Mammary epithelial cell (primary cell): ENCODE measurements around the gene TRPV6.

Experiments
- EZH2 ChIP-seq: IDR thresholded peaks from 2 replicates; pipeline ENCODE4 v1.6.1; 2012; ENCODE audit warnings: low read length, inconsistent platforms, borderline replicate concordance
- TF ChIP-seq, protein P1 (sequence below), 2 donors: IDR thresholded peaks in 1 of 2; conservative IDR thresholded peaks in 1 of 2; 2 replicates each; pipeline ENCODE4 v1.5.1; 2011 to 2012; ENCODE audit warnings: inconsistent platforms in 2 of 2, low read length in 2 of 2, mild to moderate bottlenecking in 2 of 2, control low read depth in 1 of 2, low read depth in 1 of 2; ENCODE audit not compliant: insufficient read depth in 1 of 2; ENCODE audit errors: extremely low read depth in 1 of 2

DNA sequence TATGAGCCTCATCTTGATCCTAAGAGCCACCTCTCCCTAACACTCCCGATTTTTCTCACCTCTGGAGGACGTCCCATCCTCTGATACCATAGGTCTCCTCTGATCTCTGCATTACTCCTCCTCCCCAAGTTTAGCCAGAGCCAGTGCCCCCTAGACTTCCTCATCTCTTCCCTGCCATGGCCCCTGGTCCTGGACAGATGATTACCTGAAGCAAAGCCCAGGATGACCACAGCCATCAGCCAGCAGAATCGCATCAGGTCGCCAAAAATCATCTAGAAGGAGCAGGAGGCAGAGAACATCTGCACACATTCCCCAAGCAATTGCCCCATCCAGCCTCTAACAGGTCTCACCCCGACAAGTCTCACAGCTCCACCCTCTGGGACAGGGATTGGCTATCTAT lies 11.7 kb downstream of the TRPV6 start:
- TF ChIP-seq, protein P1, sequence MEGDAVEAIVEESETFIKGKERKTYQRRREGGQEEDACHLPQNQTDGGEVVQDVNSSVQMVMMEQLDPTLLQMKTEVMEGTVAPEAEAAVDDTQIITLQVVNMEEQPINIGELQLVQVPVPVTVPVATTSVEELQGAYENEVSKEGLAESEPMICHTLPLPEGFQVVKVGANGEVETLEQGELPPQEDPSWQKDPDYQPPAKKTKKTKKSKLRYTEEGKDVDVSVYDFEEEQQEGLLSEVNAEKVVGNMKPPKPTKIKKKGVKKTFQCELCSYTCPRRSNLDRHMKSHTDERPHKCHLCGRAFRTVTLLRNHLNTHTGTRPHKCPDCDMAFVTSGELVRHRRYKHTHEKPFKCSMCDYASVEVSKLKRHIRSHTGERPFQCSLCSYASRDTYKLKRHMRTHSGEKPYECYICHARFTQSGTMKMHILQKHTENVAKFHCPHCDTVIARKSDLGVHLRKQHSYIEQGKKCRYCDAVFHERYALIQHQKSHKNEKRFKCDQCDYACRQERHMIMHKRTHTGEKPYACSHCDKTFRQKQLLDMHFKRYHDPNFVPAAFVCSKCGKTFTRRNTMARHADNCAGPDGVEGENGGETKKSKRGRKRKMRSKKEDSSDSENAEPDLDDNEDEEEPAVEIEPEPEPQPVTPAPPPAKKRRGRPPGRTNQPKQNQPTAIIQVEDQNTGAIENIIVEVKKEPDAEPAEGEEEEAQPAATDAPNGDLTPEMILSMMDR (conservative IDR thresholded peaks at IDR 0.05 in 1 of 2, IDR thresholded peaks at IDR 0.05 in 1 of 2; ENCODE audit: extremely low read depth in 1 of 2, insufficient read depth in 1 of 2, low read depth in 1 of 2, low read length in 2 of 2), result no peak
- TF ChIP-seq EZH2, result no peak
